Testis (tissue), 2 donors: Measurements from ENCODE around the gene TCEA2.

Experiments
- CTCF ChIP-seq, 3 experiments: fragments of 450-650 bp in 2 of 3; fragments of 200-600 bp in 1 of 3; sonication (generic) in 1 of 3; IDR thresholded peaks; one replicate each; pipeline ENCODE4 v1.5.1; 2016 to 2019; ENCODE audit warnings: antibody characterized with exemption in 3 of 3, mild to moderate bottlenecking in 2 of 3, moderate library complexity in 1 of 3
- POLR2A ChIP-seq: fragments of 450-650 bp; IDR thresholded peaks from one replicate; pipeline ENCODE4 v1.6.1; 2017; ENCODE audit warnings: antibody characterized with exemption, mild to moderate bottlenecking, moderate library complexity

- TF ChIP-seq POLR2A (no peak), CTCF (IDR thresholded peaks at IDR 0.05) (no peak)
Observed at GRCh38 chr20:64110411-64111068, 47.5 kb downstream of the TCEA2 start.
